Lower leg skin (tissue), 4 donors: ENCODE results near the gene DNMT3A. TPM values are rescaled to one million over a fixed set of nuclear protein-coding genes. Genes with fewer than 3 reads are reported as not detected.

Source experiments
- DNase-seq, 2 donors: peaks; one replicate each; pipeline ENCODE4 v3.0.0-alpha.2; 2019; ENCODE audit warnings: low spot score in 2 of 2
- H3K4me3 ChIP-seq: fragments of 200-600 bp; sonication (generic); 2 replicates; pipeline ENCODE4 v1.5.1; 2017; ENCODE audit warnings: mild to moderate bottlenecking, low read depth; ENCODE audit not compliant: poor library complexity, severe bottlenecking
- POLR2A ChIP-seq, 2 donors: fragments of 450-650 bp; IDR thresholded peaks; one replicate each; pipeline ENCODE4 v1.6.1; 2016 to 2017; ENCODE audit warnings: antibody characterized with exemption in 2 of 2, mild to moderate bottlenecking in 1 of 2, moderate library complexity in 1 of 2
- WGBS, 2 donors: methylation state at CpG; one replicate each; pipeline ENCODE4 v1.1.5; 2018; 5-methylcytosine and 5-hydroxymethylcytosine counted together
- intact Hi-C: fragments of 100-400 bp; cut with DNase I; formaldehyde crosslinking; loops from one replicate; pipeline ENCODE4 v1.15.0; 2023; ENCODE audit warnings: low total_unique reads
- total RNA-seq, 4 donors: library from RNA; depleted of rRNA; stranded (reverse); fragments of >200 nt; gene quantifications; one replicate each; pipeline ENCODE4 v1.1.0, GENCODE V29; 2016
- TF ChIP-seq, protein P1 (sequence below), 3 donors: fragments of 450-650 bp; IDR thresholded peaks; one replicate each; pipeline ENCODE4 v1.5.1; 2016; ENCODE audit warnings: antibody characterized with exemption in 3 of 3, mild to moderate bottlenecking in 3 of 3, moderate library complexity in 2 of 3

DNMT3A gene
- total RNA-seq, 4 donors from 2014 or later, result 4.3 to 7.4 (median 6.9) TPM

DNA sequence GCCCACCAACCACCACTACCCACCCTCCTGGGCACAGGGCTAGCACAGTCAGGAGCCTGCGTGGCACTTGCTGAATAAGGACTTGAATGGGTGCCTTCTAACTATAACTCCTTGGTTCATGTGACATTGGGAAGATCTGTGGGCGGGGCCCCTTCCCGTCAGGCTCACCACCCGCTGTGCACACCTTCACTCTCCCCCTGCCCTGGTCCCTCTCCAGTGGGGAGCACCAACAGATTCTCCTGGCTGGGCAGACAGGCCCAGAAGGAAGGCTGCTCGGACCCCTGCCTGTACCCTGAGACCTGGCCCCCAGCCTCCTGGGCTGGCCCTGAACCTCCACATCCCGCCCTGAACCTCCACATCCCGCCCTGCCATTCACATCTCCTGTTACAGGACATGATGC is 139.9 kb downstream of the DNMT3A start:
- TF ChIP-seq, protein P1, sequence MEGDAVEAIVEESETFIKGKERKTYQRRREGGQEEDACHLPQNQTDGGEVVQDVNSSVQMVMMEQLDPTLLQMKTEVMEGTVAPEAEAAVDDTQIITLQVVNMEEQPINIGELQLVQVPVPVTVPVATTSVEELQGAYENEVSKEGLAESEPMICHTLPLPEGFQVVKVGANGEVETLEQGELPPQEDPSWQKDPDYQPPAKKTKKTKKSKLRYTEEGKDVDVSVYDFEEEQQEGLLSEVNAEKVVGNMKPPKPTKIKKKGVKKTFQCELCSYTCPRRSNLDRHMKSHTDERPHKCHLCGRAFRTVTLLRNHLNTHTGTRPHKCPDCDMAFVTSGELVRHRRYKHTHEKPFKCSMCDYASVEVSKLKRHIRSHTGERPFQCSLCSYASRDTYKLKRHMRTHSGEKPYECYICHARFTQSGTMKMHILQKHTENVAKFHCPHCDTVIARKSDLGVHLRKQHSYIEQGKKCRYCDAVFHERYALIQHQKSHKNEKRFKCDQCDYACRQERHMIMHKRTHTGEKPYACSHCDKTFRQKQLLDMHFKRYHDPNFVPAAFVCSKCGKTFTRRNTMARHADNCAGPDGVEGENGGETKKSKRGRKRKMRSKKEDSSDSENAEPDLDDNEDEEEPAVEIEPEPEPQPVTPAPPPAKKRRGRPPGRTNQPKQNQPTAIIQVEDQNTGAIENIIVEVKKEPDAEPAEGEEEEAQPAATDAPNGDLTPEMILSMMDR (IDR thresholded peaks at IDR 0.05), result no peak
- no peak for TF ChIP-seq POLR2A (IDR thresholded peaks at IDR 0.05)
- intact Hi-C loops, result no loop called here
- no peak for DNase-seq
- 79 to 97% methylated on average over 4 to 7 of the region's 7 CpGs for WGBS, 2 donors
- no peak overlapping the region for H3K4me3 ChIP-seq

DNA sequence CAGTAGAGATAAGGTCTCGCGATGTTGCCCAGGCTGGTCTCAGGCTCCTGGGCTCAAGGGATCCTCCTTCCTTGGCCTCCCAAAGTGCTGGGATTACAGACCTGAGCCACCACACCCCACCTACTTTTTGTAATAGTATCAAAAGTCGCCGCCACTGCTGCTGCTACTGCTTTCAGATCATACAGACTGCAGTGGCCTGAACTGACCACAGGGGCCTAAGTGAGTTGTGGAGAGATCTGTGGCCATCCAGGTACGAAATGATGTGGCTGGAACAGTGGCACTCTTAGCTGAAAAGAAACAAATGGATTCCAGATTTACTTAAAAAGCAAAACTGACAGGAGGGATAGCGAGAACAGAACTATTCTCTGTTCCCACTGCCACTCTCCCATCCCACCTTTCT is 140.5 kb downstream of the DNMT3A start:
- intact Hi-C loops, result no loop called here
- no peak for TF ChIP-seq POLR2A (IDR thresholded peaks at IDR 0.05)
- TF ChIP-seq, protein P1 (IDR thresholded peaks at IDR 0.05), result no peak
- 90 to 91% methylated on average over 6 of the region's 6 CpGs for WGBS, 2 donors
- DNase-seq, result no peak
- no peak overlapping the region for H3K4me3 ChIP-seq

DNA sequence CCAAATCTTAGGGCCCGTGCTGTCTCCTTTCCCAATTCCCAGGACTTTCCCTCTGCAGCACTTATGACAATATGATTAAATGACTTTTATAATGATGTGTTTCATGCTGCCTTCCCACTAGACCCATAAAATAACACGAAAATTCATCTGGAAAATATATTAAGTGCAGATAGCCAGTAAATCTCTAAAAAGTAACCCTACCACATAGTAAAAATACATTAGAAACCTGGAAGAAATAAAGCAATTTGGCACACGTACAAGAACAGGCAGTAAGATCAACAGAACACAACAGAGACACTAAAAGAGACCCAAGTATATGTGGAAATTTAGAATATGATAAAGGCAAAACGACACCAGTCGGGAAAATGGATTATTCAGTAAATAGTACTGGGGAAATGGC is 143.1 kb downstream of the DNMT3A start:
- WGBS, 2 donors, result 61 to 76% methylated on average over 5 of the region's 5 CpGs
- TF ChIP-seq POLR2A (IDR thresholded peaks at IDR 0.05), result no peak
- TF ChIP-seq, protein P1 (IDR thresholded peaks at IDR 0.05), result no peak
- intact Hi-C loops, result no loop called here
- H3K4me3 ChIP-seq, result no peak overlapping the region
- no peak for DNase-seq

DNA sequence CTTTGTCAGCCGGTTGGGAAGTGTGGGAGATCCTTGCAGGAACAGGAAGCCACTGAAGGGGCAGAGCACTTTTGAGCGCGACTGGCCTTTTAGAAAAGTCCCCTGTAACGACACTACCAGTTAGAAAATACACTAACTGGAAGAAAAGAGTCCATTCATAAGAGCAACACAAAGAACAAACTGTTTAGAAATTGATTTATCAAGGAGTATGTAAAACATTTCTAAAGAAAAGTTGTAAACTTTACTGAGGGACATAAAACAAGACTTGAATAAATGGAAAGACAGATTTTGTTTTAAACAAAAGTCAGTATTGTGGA is 143.6 kb downstream of the DNMT3A start:
- WGBS, 2 donors, result 64 to 65% methylated on average over 4 of the region's 4 CpGs
- DNase-seq, result no peak
- TF ChIP-seq, protein P1 (IDR thresholded peaks at IDR 0.05), result no peak
- intact Hi-C loops, result no loop called here
- H3K4me3 ChIP-seq, result no peak overlapping the region

DNA sequence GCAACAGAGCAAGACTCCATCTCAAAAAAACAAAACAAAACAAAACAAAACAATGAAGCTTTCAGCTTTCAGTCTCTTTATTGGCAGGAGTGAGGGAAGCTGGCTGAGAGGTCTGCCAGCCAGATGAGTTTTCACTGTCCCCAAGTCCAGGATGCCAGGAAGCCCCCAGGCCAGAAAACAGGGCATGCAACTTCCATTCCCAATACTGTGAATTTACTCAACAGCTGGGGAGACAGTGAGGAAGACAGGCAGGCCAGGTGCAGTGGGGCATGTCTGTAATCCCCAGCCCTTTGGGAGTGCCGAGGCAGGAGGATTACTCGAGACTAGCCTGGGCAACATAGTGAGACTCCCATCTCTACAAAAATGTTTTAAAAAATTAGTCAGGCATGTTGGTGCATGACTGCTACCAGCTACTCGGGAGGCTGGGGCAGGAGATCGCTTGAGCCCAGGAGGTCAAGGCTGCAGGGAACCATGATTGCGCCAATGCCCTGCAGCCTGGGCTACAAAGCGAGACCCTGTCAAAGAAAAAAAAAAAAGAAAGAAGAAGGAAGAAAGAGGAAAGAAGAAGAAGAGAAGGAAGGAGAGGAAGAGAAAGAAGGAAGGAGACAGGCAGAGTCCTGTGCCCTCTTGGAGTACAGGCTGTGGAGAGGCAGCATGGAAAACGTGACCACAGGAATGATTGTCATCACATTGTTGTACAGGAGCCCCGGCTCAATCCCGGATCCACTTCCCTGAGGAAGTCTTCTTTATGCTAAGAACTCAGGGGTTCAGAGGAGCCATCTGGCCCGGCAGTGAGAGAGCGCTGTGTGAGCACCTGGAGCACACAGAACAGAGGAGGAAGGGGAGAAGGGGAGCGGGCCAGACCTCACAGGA is 144.2 kb downstream of the DNMT3A start:
- WGBS, 2 donors, result 52 to 56% methylated on average over 12 of the region's 12 CpGs
- intact Hi-C loops, result no loop called here
- no peak overlapping the region for H3K4me3 ChIP-seq
- TF ChIP-seq, protein P1 (IDR thresholded peaks at IDR 0.05), result no peak
- TF ChIP-seq POLR2A (IDR thresholded peaks at IDR 0.05), result no peak
- no peak for DNase-seq
